PFSK-1 (cell line): Measurements from ENCODE around the gene KLF11.

Source experiments
- FOXP2 ChIP-seq: optimal IDR thresholded peaks from 2 replicates; pipeline ENCODE3; 2011; ENCODE audit warnings: borderline replicate concordance, control low read depth, inconsistent platforms; ENCODE audit not compliant: insufficient read depth; ENCODE audit errors: extremely low read length, extremely low read depth
- POLR2AphosphoS5 ChIP-seq: IDR thresholded peaks from 2 replicates; pipeline ENCODE4 v1.6.1; 2012; ENCODE audit warnings: low read depth, mild to moderate bottlenecking, control low read depth, low read length, moderate library complexity
- SIN3A ChIP-seq: IDR thresholded peaks from 2 replicates; pipeline ENCODE4 v1.6.1; 2012; ENCODE audit warnings: mild to moderate bottlenecking, low read length, moderate library complexity, borderline replicate concordance; ENCODE audit not compliant: insufficient read depth
- TAF1 ChIP-seq: IDR thresholded peaks from 2 replicates; pipeline ENCODE4 v1.6.1; 2012; ENCODE audit warnings: low read length, control low read depth, borderline replicate concordance; ENCODE audit not compliant: insufficient read depth
- TF ChIP-seq, protein P1 (sequence below), 2 experiments: IDR thresholded peaks; 2 replicates each; pipeline versions ENCODE4 v1.6.1 to v1.8.0; 2011 to 2012; ENCODE audit warnings: low read depth in 2 of 2, low read length in 2 of 2, control low read depth in 1 of 2, inconsistent platforms in 1 of 2, mild to moderate bottlenecking in 1 of 2, moderate library complexity in 1 of 2; ENCODE audit not compliant: insufficient read depth in 1 of 2

Gene KLF11

DNA sequence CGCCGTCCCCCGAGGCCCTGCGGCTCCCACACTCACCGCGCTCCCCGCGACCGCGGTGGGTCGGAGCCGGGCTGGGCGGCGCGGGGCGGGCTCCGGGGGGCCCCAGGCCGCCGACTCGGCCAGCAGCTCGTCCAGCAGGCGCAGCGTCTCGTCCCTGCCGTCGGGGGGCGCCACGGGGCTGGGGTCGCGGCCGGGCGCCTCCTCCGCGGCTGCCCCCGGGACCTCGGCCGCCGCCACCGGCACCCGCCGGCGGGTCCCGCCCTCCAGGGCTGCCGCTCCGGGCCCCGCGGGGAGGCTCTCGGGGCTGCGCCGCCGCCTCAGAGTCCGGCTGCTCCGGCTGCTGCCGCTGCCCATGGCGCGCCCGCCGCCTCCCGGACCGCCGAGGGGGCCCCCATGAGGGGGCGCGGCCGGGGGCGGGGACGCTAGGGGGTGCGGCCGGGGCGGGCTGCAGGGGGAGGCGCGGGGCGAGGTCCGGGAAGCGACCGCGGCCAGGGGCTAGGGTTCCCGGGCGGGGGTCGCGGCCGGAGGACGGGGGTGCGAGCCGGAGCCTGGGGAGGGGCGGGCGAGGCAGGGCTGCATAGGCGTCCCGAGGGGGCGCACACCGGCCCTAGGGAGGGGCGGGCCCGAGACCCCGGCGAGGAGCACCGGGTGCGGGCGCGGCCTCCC is 36.7 kb downstream of the KLF11 start, which contains the start of gene CYS1:
CYS1 (minus strand) TSS at position 542 of the 666 bp plus-strand sequence; CDS start at position 354, 188 bp downstream.
- TF ChIP-seq FOXP2 (peak; percentile 26), POLR2AphosphoS5 (no peak)

GRCh38 chr2:10080536-10081304 is 37.4 kb downstream of the KLF11 start:
- no peak for TF ChIP-seq TAF1
- no peak for TF ChIP-seq FOXP2
- no peak for TF ChIP-seq SIN3A
- TF ChIP-seq POLR2AphosphoS5 = no peak
- TF ChIP-seq, protein P1, sequence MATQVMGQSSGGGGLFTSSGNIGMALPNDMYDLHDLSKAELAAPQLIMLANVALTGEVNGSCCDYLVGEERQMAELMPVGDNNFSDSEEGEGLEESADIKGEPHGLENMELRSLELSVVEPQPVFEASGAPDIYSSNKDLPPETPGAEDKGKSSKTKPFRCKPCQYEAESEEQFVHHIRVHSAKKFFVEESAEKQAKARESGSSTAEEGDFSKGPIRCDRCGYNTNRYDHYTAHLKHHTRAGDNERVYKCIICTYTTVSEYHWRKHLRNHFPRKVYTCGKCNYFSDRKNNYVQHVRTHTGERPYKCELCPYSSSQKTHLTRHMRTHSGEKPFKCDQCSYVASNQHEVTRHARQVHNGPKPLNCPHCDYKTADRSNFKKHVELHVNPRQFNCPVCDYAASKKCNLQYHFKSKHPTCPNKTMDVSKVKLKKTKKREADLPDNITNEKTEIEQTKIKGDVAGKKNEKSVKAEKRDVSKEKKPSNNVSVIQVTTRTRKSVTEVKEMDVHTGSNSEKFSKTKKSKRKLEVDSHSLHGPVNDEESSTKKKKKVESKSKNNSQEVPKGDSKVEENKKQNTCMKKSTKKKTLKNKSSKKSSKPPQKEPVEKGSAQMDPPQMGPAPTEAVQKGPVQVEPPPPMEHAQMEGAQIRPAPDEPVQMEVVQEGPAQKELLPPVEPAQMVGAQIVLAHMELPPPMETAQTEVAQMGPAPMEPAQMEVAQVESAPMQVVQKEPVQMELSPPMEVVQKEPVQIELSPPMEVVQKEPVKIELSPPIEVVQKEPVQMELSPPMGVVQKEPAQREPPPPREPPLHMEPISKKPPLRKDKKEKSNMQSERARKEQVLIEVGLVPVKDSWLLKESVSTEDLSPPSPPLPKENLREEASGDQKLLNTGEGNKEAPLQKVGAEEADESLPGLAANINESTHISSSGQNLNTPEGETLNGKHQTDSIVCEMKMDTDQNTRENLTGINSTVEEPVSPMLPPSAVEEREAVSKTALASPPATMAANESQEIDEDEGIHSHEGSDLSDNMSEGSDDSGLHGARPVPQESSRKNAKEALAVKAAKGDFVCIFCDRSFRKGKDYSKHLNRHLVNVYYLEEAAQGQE (IDR thresholded peaks at IDR 0.05; ENCODE audit: insufficient read depth in 1 of 2, low read depth in 2 of 2, low read length in 2 of 2) = no peak

DNA sequence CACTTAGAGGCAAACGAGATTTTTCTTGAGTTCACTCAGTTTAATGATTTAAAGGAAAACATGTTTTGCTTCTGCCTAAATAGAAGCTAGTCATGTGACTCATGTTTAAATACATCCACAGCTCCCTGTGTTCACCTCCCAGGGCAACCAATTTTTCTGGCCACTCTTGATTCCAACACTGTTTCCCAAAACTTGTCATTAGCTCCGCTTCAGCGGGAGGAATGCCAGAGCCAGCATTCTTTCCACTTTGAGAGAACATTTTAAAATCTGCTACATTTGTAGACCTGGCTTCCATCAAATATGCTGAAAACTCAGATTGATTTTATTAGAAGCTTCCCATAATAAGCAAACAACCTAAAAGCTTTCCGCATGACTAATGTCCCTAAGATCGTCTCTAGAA is 39.7 kb downstream of the KLF11 start:
- TF ChIP-seq TAF1 (no peak), SIN3A (no peak), FOXP2 (no peak), POLR2AphosphoS5 (no peak)
- TF ChIP-seq, protein P1 (IDR thresholded peaks at IDR 0.05; ENCODE audit: insufficient read depth in 1 of 2, low read depth in 2 of 2, low read length in 2 of 2) = no peak

DNA sequence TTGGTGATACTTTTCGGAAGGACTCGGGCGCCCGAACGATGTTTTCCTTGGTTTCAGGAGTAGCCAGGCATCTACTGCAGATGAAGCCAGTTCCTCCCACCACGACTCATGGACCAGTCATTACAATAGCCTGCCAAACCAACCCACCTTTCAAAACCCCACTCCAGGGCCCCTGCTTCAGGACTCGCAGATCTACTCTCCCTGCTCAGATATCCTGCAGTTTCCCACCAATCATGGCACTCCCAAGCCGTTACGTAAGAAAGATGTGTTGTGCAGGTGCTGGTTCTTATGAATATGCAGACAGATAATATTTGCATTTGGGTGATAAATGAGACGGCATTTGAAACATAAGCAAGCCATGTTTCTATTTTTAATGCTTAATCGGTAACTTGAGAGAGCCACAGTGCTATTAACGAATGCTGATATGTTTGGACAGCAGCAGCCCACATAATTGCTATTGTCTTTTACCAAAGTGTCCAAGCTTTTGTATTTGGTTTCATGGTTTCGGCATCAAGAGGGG is 40.4 kb downstream of the KLF11 start:
- no peak for TF ChIP-seq POLR2AphosphoS5
- TF ChIP-seq TAF1 = no peak
- TF ChIP-seq SIN3A = no peak
- TF ChIP-seq, protein P1 (IDR thresholded peaks at IDR 0.05; ENCODE audit: insufficient read depth in 1 of 2, low read depth in 2 of 2, low read length in 2 of 2) = 0 out of 4 replicates have a peak, but pooled peaks of 1 of the 2 experiments have one; percentile 39
- TF ChIP-seq FOXP2 = no peak

DNA sequence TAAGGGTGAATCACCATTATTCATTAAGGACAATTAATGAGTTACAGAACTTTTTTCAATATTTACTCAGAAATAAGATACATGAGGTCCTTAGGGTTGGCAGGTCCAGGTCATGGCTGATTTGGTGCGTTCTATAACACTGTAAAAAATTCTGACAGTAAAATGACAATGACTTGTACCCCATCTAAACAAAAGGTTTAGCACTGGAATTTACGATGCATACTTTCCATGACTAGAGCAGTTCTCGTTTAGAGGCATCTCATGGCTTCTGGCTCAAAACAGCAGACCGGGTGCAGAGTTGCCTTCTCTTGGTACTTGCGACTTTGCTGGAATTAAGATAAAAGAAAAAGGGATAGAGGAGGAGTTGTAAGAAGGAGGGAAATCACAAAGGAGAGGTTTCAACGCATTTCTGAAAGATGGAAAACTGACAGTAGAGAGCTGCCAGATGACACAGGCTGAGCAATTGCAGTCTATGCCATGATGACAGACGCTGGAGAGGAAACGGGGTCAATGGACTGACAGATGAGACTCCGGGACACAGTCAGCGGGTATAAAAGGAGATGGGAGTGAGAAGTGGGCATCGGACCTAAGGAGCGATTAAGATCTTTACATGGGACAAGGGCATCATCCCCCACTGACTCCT is 41.0 kb downstream of the KLF11 start:
- no peak for TF ChIP-seq FOXP2
- TF ChIP-seq SIN3A = no peak
- TF ChIP-seq, protein P1 (IDR thresholded peaks at IDR 0.05; ENCODE audit: insufficient read depth in 1 of 2, low read depth in 2 of 2, low read length in 2 of 2) = no peak
- no peak for TF ChIP-seq TAF1
- no peak for TF ChIP-seq POLR2AphosphoS5
